ENCODE measurements around the gene MS4A14. TPM values are rescaled to one million over a fixed set of nuclear protein-coding genes. Genes with fewer than 3 reads are reported as not detected.

The MS4A14 gene
- total RNA-seq, 4 donors from 2014 or later = 1.2 to 3.4 (median 2.7) TPM; not detected in 1

GRCh38 chr11:60392361-60392760 lies 3.9 kb upstream of the MS4A14 start:
- H3K4me3 ChIP-seq = no peak overlapping the region
- H3K36me3 ChIP-seq = no peaks in the 10 kb centered on the region
- WGBS, 2 donors (ENCODE audit: low coverage in 1 of 2) = 84 to 88% methylated on average over 2 of the region's 2 CpGs
- H3K9me3 ChIP-seq = no peaks in the 10 kb centered on the region
- TF ChIP-seq CTCF (IDR thresholded peaks at IDR 0.05) (no peak), POLR2AphosphoS5 (IDR thresholded peaks at IDR 0.05) (no peak), POLR2A (IDR thresholded peaks at IDR 0.05) (no peak), EP300 (IDR thresholded peaks at IDR 0.05; ENCODE audit: low read depth) (no peak)
- peaks cover 7% of the 10 kb centered on the region for H3K27me3 ChIP-seq
- in situ Hi-C loops (cut with MboI; ENCODE audit: low pct_ligation_motif_present in 1 of 4, low pct_unique_long_range_greater_than_20kb in 1 of 4, low sequenced_read_pairs in 3 of 4) (no loop called here), intact Hi-C loops (cut with DNase I; ENCODE audit: low total_unique reads) (no loop called here)
- DNase-seq = no peak
- no peak overlapping the region for H3K27ac ChIP-seq
- peaks cover 0 to 7% (median 0%) of the 10 kb centered on the region in 4 donors for H3K4me1 ChIP-seq

- Histone ChIP-seq H3K36me3 (no peaks in the 10 kb centered on the region), H3K27ac (no peak overlapping the region), H3K4me1 (peaks cover 0 to 7% (median 0%) of the 10 kb centered on the region in 4 donors), H3K9me3 (no peaks in the 10 kb centered on the region), H3K27me3 (peaks cover 7% of the 10 kb centered on the region), H3K4me3 (no peak overlapping the region)
- DNase-seq = no peak
- intact Hi-C loops (cut with DNase I; ENCODE audit: low total_unique reads) (no loop called here), in situ Hi-C loops (cut with MboI; ENCODE audit: low pct_ligation_motif_present in 1 of 4, low pct_unique_long_range_greater_than_20kb in 1 of 4, low sequenced_read_pairs in 3 of 4) (no loop called here)
- 78 to 81% methylated on average over 5 of the region's 5 CpGs for WGBS, 2 donors (ENCODE audit: low coverage in 1 of 2)
- TF ChIP-seq CTCF (IDR thresholded peaks at IDR 0.05) (no peak), POLR2AphosphoS5 (IDR thresholded peaks at IDR 0.05) (no peak), EP300 (IDR thresholded peaks at IDR 0.05; ENCODE audit: low read depth) (no peak), POLR2A (IDR thresholded peaks at IDR 0.05) (no peak)
Observed at GRCh38 chr11:60393016-60393415, 3.2 kb upstream of the MS4A14 start.

- 72 to 73% methylated on average over 7 of the region's 7 CpGs for WGBS, 2 donors (ENCODE audit: low coverage in 1 of 2)
- H3K9me3 ChIP-seq = no peaks in the 10 kb centered on the region
- no peaks in the 10 kb centered on the region for H3K36me3 ChIP-seq
- intact Hi-C loops (cut with DNase I; ENCODE audit: low total_unique reads) = no loop called here
- no peak for TF ChIP-seq EP300 (IDR thresholded peaks at IDR 0.05; ENCODE audit: low read depth)
- TF ChIP-seq POLR2AphosphoS5 (IDR thresholded peaks at IDR 0.05) = no peak
- TF ChIP-seq CTCF (IDR thresholded peaks at IDR 0.05) = no peak
- no peak for TF ChIP-seq POLR2A (IDR thresholded peaks at IDR 0.05)
- H3K4me1 ChIP-seq = peaks cover 0 to 7% (median 0%) of the 10 kb centered on the region in 4 donors
- H3K4me3 ChIP-seq = no peak overlapping the region
- H3K27ac ChIP-seq = no peak overlapping the region
- no peak for DNase-seq
- peaks cover 7% of the 10 kb centered on the region for H3K27me3 ChIP-seq
- in situ Hi-C loops (cut with MboI; ENCODE audit: low pct_ligation_motif_present in 1 of 4, low pct_unique_long_range_greater_than_20kb in 1 of 4, low sequenced_read_pairs in 3 of 4) = no loop called here
Observed at GRCh38 chr11:60394666-60395380, 1.4 kb upstream of the MS4A14 start.

GRCh38 chr11:60396799-60397198 lies 540 bp downstream of the MS4A14 start:
- intact Hi-C loops (cut with DNase I; ENCODE audit: low total_unique reads) (no loop called here), in situ Hi-C loops (cut with MboI; ENCODE audit: low pct_ligation_motif_present in 1 of 4, low pct_unique_long_range_greater_than_20kb in 1 of 4, low sequenced_read_pairs in 3 of 4) (no loop called here)
- H3K27me3 ChIP-seq = peaks cover 7% of the 10 kb centered on the region
- TF ChIP-seq EP300 (IDR thresholded peaks at IDR 0.05; ENCODE audit: low read depth) = no peak
- peaks cover 0 to 7% (median 0%) of the 10 kb centered on the region in 4 donors for H3K4me1 ChIP-seq
- no peaks in the 10 kb centered on the region for H3K36me3 ChIP-seq
- no peak for DNase-seq
- H3K4me3 ChIP-seq = no peak overlapping the region
- WGBS, 2 donors (ENCODE audit: low coverage in 1 of 2) = 0% methylated on average over 1 of the region's 1 CpG
- no peaks in the 10 kb centered on the region for H3K9me3 ChIP-seq
- no peak overlapping the region for H3K27ac ChIP-seq
